Liver (tissue), 10 donors: ENCODE measurements around the gene PIGH. TPM values are rescaled to one million over a fixed set of nuclear protein-coding genes. Genes with fewer than 3 reads are reported as not detected.

Experiments used
- DNase-seq: peaks from one replicate; pipeline ENCODE4 v3.0.0-alpha.2; 2017; ENCODE audit warnings: low spot score
- H3K27ac ChIP-seq, 2 donors: one replicate each; pipeline ENCODE4 v1.7.0; 2013; ENCODE audit warnings: inconsistent platforms in 2 of 2, low read length in 2 of 2, control low read depth in 1 of 2, low read depth in 1 of 2, mild to moderate bottlenecking in 1 of 2
- H3K27me3 ChIP-seq, 4 donors: one replicate each; pipeline versions ENCODE4 v1.6.1 to v1.7.0; 2013; ENCODE audit warnings: low read length in 3 of 4, inconsistent platforms in 1 of 4, mild to moderate bottlenecking in 1 of 4, moderate library complexity in 1 of 4; ENCODE audit not compliant: control insufficient read depth in 4 of 4, insufficient read depth in 4 of 4
- H3K36me3 ChIP-seq, 4 donors: one replicate each; pipeline versions ENCODE4 v1.6.1 to v1.7.0; 2013; ENCODE audit warnings: low read length in 3 of 4, mild to moderate bottlenecking in 3 of 4, low read depth in 1 of 4, moderate library complexity in 1 of 4; ENCODE audit not compliant: control insufficient read depth in 4 of 4, insufficient read depth in 3 of 4
- H3K4me1 ChIP-seq, 4 donors: one replicate each; pipeline versions ENCODE4 v1.6.1 to v1.7.0; 2013; ENCODE audit warnings: low read length in 3 of 4, mild to moderate bottlenecking in 3 of 4, moderate library complexity in 1 of 4; ENCODE audit not compliant: control insufficient read depth in 4 of 4, insufficient read depth in 4 of 4
- H3K4me3 ChIP-seq, 3 donors: one replicate each; pipeline versions ENCODE4 v1.6.1 to v1.7.0; 2013; ENCODE audit warnings: low read length in 3 of 3, control low read depth in 1 of 3, low read depth in 1 of 3, mild to moderate bottlenecking in 1 of 3
- H3K9ac ChIP-seq, 2 donors: one replicate each; pipeline ENCODE4 v1.7.0; 2013; ENCODE audit warnings: low read length in 2 of 2, mild to moderate bottlenecking in 2 of 2, moderate library complexity in 2 of 2, control low read depth in 1 of 2, low read depth in 1 of 2
- H3K9me3 ChIP-seq, 4 donors: one replicate each; pipeline versions ENCODE4 v1.6.1 to v1.7.0; 2013; ENCODE audit warnings: low read length in 3 of 4; ENCODE audit not compliant: control insufficient read depth in 4 of 4
- EGR1 ChIP-seq, 2 donors: IDR thresholded peaks; 2 replicates each; pipeline ENCODE4 v1.6.1; 2016 to 2018; ENCODE audit warnings: antibody characterized with exemption in 2 of 2, low read depth in 2 of 2
- FOXA1 ChIP-seq: IDR thresholded peaks from 2 replicates; pipeline ENCODE4 v1.6.1; 2016; ENCODE audit warnings: antibody characterized with exemption
- FOXA2 ChIP-seq: IDR thresholded peaks from 2 replicates; pipeline ENCODE4 v1.6.1; 2016; ENCODE audit warnings: antibody characterized with exemption
- GABPA ChIP-seq, 2 donors: IDR thresholded peaks in 1 of 2; conservative IDR thresholded peaks in 1 of 2; 2 replicates each; pipeline ENCODE4 v1.6.1; 2016; ENCODE audit warnings: antibody characterized with exemption in 2 of 2, mild to moderate bottlenecking in 1 of 2, moderate library complexity in 1 of 2
- HNF4A ChIP-seq, 2 donors: conservative IDR thresholded peaks; 2 replicates each; pipeline ENCODE4 v1.6.1; 2016; ENCODE audit warnings: antibody characterized with exemption in 2 of 2, mild to moderate bottlenecking in 2 of 2
- HNF4G ChIP-seq: IDR thresholded peaks from 2 replicates; pipeline ENCODE4 v1.6.1; 2016; ENCODE audit warnings: antibody characterized with exemption
- JUND ChIP-seq, 2 donors: IDR thresholded peaks; 2 replicates each; pipeline ENCODE4 v1.6.1; 2016; ENCODE audit warnings: antibody characterized with exemption in 2 of 2
- RAD21 ChIP-seq, 2 donors: IDR thresholded peaks; 2 replicates each; pipeline ENCODE4 v1.6.1; 2016; ENCODE audit warnings: antibody characterized with exemption in 2 of 2, mild to moderate bottlenecking in 2 of 2
- RXRA ChIP-seq, 2 donors: IDR thresholded peaks; 2 replicates each; pipeline ENCODE4 v1.6.1; 2017 to 2018; ENCODE audit warnings: antibody characterized with exemption in 2 of 2, mild to moderate bottlenecking in 1 of 2
- SP1 ChIP-seq: IDR thresholded peaks from 2 replicates; pipeline ENCODE4 v1.6.1; 2018; ENCODE audit warnings: antibody characterized with exemption, mild to moderate bottlenecking
- TAF1 ChIP-seq: conservative IDR thresholded peaks from 2 replicates; pipeline ENCODE4 v1.6.1; 2016; ENCODE audit warnings: antibody characterized with exemption, mild to moderate bottlenecking
- YY1 ChIP-seq: IDR thresholded peaks from 2 replicates; pipeline ENCODE4 v1.6.1; 2016; ENCODE audit warnings: antibody characterized with exemption, mild to moderate bottlenecking
- WGBS: extraction: QIAGEN DNeasy Blood & Tissue Kit; methylation state at CpG from one replicate; pipeline ENCODE4 v1.1.7; 2013; 5-methylcytosine and 5-hydroxymethylcytosine counted together
- polyA plus RNA-seq, 2 donors: library from polyadenylated mRNA; stranded (reverse) in 1 of 2; unstranded in 1 of 2; fragments of 200-250 nt in 1 of 2; fragments of >200 nt in 1 of 2; fragmentation: Nextera tagmentation in 1 of 2; extraction: Ambion mirVana in 1 of 2; gene quantifications; one replicate each; pipeline versions ENCODE4 v1.2.1 to v1.2.3, GENCODE V29; 2013 to 2015
- small RNA-seq: library from RNA; depleted of rRNA; stranded (forward); fragments of <200 nt; gene quantifications from one replicate; pipeline ENCODE3, GENCODE V24; 2014
- total RNA-seq, 2 donors: library from RNA; depleted of rRNA; stranded (reverse); fragments of >200 nt; gene quantifications; one replicate each; pipeline ENCODE4 v1.2.3, GENCODE V29; 2014
- TF ChIP-seq, protein P1 (sequence below): IDR thresholded peaks from 2 replicates; pipeline ENCODE4 v1.6.1; 2016; ENCODE audit warnings: antibody characterized with exemption
- TF ChIP-seq, protein P2 (sequence below): fragments of 150-350 bp; IDR thresholded peaks from 2 replicates; pipeline ENCODE4 v1.5.1; 2017; ENCODE audit warnings: improper control_type of control experiment, low read depth, low read length; ENCODE audit not compliant: missing input control
- TF ChIP-seq, protein P3 (sequence below): IDR thresholded peaks from 2 replicates; pipeline ENCODE4 v1.6.1; 2016; ENCODE audit warnings: antibody characterized with exemption
- TF ChIP-seq, protein P4 (sequence below): IDR thresholded peaks from 2 replicates; pipeline ENCODE4 v1.6.1; 2016; ENCODE audit warnings: antibody characterized with exemption, mild to moderate bottlenecking
- TF ChIP-seq, protein P5 (sequence below): IDR thresholded peaks from 2 replicates; pipeline ENCODE4 v1.6.1; 2016; ENCODE audit warnings: antibody characterized with exemption
- donor health status: healthy.
- donor health status: healthy.
- donor health status: healthy.
- donor health status: healthy.
- donor health status: healthy.

The PIGH gene
- total and polyA plus RNA-seq, 4 donors = 14.2 to 36.1 (median 21.7) TPM

DNA sequence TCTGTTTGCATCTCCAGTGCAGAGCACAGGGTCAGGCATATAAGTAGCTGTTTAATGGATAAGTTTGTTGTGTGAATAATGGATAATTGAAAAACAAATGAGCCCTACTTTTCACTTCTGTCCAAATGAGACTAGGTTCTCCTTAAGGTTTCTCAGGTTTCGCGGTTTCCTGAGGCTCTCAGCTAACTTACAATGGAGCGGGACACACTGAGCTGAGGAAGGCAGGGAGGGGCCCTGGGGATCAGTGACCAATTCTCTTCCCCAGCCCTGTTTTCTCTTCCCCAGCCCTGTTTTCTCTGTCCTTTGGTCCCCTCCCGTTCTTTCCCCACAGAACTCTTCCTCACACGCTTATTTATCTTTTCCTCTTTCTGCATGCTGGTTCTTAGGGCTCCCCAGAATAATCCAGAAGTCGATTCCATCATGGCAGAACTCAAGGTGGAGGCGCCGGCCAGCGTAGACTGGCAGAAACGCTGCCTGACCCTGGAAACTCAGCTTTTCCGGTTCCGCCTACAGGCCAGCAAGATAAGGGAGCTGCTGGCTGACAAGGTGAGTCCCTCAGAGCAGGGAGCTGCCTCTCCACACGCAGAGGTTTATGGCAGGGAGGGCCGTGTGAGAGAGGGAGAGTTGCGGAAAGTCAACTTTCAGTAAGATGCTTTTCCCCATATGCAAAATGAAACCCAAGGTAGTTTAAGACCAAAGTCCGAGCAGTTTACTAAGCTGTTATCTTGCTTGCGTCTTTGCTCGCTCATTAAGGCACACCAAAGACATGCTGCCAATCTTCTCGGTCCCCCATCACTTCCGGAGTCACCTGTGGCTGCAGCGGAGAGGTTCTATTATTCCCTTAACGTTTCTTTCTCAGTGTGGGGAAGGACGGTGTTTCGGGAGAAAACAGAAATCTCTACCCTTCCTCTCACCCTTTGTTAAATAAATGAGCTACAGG, 58.4 kb downstream of the PIGH start:
- H3K4me3 ChIP-seq = no peak overlapping the region
- H3K4me1 ChIP-seq = no peaks in the 10 kb centered on the region
- no peak overlapping the region for H3K27ac ChIP-seq
- no peaks in the 10 kb centered on the region for H3K36me3 ChIP-seq
- H3K9ac ChIP-seq = no peak overlapping the region
- TF ChIP-seq EGR1 (IDR thresholded peaks at IDR 0.05; ENCODE audit: low read depth in 2 of 2) (no peak), TAF1 (no peak), SP1 (no peak), RXRA (IDR thresholded peaks at IDR 0.05) (no peak), RAD21 (IDR thresholded peaks at IDR 0.05) (no peak), HNF4G (no peak), HNF4A (conservative IDR thresholded peaks at IDR 0.05) (no peak), FOXA1 (no peak), YY1 (no peak), FOXA2 (no peak), GABPA (IDR thresholded peaks at IDR 0.05 in 1 of 2, conservative IDR thresholded peaks at IDR 0.05 in 1 of 2) (no peak), JUND (IDR thresholded peaks at IDR 0.05) (no peak)
- TF ChIP-seq, protein P1, sequence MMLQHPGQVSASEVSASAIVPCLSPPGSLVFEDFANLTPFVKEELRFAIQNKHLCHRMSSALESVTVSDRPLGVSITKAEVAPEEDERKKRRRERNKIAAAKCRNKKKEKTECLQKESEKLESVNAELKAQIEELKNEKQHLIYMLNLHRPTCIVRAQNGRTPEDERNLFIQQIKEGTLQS = no peak
- TF ChIP-seq, protein P2, sequence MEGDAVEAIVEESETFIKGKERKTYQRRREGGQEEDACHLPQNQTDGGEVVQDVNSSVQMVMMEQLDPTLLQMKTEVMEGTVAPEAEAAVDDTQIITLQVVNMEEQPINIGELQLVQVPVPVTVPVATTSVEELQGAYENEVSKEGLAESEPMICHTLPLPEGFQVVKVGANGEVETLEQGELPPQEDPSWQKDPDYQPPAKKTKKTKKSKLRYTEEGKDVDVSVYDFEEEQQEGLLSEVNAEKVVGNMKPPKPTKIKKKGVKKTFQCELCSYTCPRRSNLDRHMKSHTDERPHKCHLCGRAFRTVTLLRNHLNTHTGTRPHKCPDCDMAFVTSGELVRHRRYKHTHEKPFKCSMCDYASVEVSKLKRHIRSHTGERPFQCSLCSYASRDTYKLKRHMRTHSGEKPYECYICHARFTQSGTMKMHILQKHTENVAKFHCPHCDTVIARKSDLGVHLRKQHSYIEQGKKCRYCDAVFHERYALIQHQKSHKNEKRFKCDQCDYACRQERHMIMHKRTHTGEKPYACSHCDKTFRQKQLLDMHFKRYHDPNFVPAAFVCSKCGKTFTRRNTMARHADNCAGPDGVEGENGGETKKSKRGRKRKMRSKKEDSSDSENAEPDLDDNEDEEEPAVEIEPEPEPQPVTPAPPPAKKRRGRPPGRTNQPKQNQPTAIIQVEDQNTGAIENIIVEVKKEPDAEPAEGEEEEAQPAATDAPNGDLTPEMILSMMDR = no peak
- TF ChIP-seq, protein P3, sequence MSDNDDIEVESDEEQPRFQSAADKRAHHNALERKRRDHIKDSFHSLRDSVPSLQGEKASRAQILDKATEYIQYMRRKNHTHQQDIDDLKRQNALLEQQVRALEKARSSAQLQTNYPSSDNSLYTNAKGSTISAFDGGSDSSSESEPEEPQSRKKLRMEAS = no peak
- TF ChIP-seq, protein P4, sequence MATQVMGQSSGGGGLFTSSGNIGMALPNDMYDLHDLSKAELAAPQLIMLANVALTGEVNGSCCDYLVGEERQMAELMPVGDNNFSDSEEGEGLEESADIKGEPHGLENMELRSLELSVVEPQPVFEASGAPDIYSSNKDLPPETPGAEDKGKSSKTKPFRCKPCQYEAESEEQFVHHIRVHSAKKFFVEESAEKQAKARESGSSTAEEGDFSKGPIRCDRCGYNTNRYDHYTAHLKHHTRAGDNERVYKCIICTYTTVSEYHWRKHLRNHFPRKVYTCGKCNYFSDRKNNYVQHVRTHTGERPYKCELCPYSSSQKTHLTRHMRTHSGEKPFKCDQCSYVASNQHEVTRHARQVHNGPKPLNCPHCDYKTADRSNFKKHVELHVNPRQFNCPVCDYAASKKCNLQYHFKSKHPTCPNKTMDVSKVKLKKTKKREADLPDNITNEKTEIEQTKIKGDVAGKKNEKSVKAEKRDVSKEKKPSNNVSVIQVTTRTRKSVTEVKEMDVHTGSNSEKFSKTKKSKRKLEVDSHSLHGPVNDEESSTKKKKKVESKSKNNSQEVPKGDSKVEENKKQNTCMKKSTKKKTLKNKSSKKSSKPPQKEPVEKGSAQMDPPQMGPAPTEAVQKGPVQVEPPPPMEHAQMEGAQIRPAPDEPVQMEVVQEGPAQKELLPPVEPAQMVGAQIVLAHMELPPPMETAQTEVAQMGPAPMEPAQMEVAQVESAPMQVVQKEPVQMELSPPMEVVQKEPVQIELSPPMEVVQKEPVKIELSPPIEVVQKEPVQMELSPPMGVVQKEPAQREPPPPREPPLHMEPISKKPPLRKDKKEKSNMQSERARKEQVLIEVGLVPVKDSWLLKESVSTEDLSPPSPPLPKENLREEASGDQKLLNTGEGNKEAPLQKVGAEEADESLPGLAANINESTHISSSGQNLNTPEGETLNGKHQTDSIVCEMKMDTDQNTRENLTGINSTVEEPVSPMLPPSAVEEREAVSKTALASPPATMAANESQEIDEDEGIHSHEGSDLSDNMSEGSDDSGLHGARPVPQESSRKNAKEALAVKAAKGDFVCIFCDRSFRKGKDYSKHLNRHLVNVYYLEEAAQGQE = no peak
- TF ChIP-seq, protein P5, sequence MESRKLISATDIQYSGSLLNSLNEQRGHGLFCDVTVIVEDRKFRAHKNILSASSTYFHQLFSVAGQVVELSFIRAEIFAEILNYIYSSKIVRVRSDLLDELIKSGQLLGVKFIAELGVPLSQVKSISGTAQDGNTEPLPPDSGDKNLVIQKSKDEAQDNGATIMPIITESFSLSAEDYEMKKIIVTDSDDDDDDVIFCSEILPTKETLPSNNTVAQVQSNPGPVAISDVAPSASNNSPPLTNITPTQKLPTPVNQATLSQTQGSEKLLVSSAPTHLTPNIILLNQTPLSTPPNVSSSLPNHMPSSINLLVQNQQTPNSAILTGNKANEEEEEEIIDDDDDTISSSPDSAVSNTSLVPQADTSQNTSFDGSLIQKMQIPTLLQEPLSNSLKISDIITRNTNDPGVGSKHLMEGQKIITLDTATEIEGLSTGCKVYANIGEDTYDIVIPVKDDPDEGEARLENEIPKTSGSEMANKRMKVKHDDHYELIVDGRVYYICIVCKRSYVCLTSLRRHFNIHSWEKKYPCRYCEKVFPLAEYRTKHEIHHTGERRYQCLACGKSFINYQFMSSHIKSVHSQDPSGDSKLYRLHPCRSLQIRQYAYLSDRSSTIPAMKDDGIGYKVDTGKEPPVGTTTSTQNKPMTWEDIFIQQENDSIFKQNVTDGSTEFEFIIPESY = no peak
- H3K9me3 ChIP-seq = no peaks in the 10 kb centered on the region
- H3K27me3 ChIP-seq = no peaks in the 10 kb centered on the region
- WGBS = 59% methylated on average over 24 of the region's 24 CpGs
- no peak for DNase-seq

Small RNA genes lying within 50 kb of the gene (small RNA-seq; reads per million reads assigned to genes)
- gene AL132640.3 (not detected), gene RF00019 (not detected)

Other genes with a start within 250 kb of the PIGH start
- 10 to 100 TPM; 35.8 to 53.2 TPM for gene ATP6V1D, start 240.5 kb downstream of the PIGH start, total RNA-seq
- 10 to 100 TPM; 22.6 to 49.8 TPM for gene ATP6V1D, start 240.5 kb downstream of the PIGH start, polyA plus RNA-seq
- 10 to 100 TPM; 68.0 to 84.6 TPM for gene EIF2S1, start 239.9 kb downstream of the PIGH start, total RNA-seq
- gene EIF2S1, start 239.9 kb downstream of the PIGH start, polyA plus RNA-seq = 10 to 100 TPM; 32.3 to 72.2 TPM
- gene PLEK2, start 188.1 kb downstream of the PIGH start, total RNA-seq = 10 to 100 TPM in 1 of 2 donors, 1 to 10 TPM in 1; 6.1 to 17.4 TPM
- gene PLEK2, start 188.1 kb downstream of the PIGH start, polyA plus RNA-seq = 10 to 100 TPM; 11.0 to 11.3 TPM
- 1 to 10 TPM; 1.7 to 2.0 TPM for gene TMEM229B, start 111.5 kb downstream of the PIGH start, total RNA-seq
- 1 to 10 TPM in 1 of 2 donors, under 1 TPM in 1; 0.40 to 1.5 TPM for gene TMEM229B, start 111.5 kb downstream of the PIGH start, polyA plus RNA-seq
- 1 to 10 TPM; 1.3 to 2.4 TPM for gene PLEKHH1, start 67.0 kb downstream of the PIGH start, total RNA-seq
- under 1 TPM; 0.46 to 0.53 TPM for gene PLEKHH1, start 67.0 kb downstream of the PIGH start, polyA plus RNA-seq
- 1 to 10 TPM in 1 of 2 donors, under 1 TPM in 1; 0.08 to 3.1 TPM for gene ARG2, start 19.7 kb upstream of the PIGH start, total RNA-seq
- gene ARG2, start 19.7 kb upstream of the PIGH start, polyA plus RNA-seq = under 1 TPM; 0.58 to 0.61 TPM
- 10 to 100 TPM; 26.5 to 28.0 TPM for gene VTI1B, start 74.4 kb upstream of the PIGH start, total RNA-seq
- 10 to 100 TPM; 29.8 to 76.3 TPM for gene VTI1B, start 74.4 kb upstream of the PIGH start, polyA plus RNA-seq
- 100 to 1,000 TPM; 173 to 174 TPM for gene RDH11, start 95.5 kb upstream of the PIGH start, total RNA-seq
- gene RDH11, start 95.5 kb upstream of the PIGH start, polyA plus RNA-seq = 100 to 1,000 TPM in 1 of 2 donors, 10 to 100 TPM in 1; 99.7 to 102 TPM
- 1 to 10 TPM in 1 of 2 donors, under 1 TPM in 1; 0.09 to 1.1 TPM for gene RDH12, start 101.6 kb upstream of the PIGH start, total RNA-seq
- gene RDH12, start 101.6 kb upstream of the PIGH start, polyA plus RNA-seq = 1 to 10 TPM in 1 of 2 donors, under 1 TPM in 1; 0.74 to 3.4 TPM
- gene ZFYVE26, start 216.3 kb upstream of the PIGH start, total RNA-seq = 10 to 100 TPM; 12.4 to 17.2 TPM
- 1 to 10 TPM; 2.4 to 3.0 TPM for gene ZFYVE26, start 216.3 kb upstream of the PIGH start, polyA plus RNA-seq
- 10 to 100 TPM in 1 of 2 donors, 1 to 10 TPM in 1; 3.3 to 12.9 TPM for gene RAD51B, start 219.5 kb upstream of the PIGH start, total RNA-seq
- gene RAD51B, start 219.5 kb upstream of the PIGH start, polyA plus RNA-seq = 1 to 10 TPM in 1 of 2 donors, under 1 TPM in 1; 0.81 to 1.6 TPM